HG03469 (cell line): ENCODE results near the gene RAPGEF2.

Experiments
- ATAC-seq: cut with Tn5 transposase; IDR thresholded peaks from one replicate; pipeline ENCODE4 v1.9.1; 2021; ENCODE audit warnings: mild to moderate bottlenecking, moderate library complexity, moderate number of reproducible peaks; ENCODE audit not compliant: unreplicated experiment

RAPGEF2 gene

DNA sequence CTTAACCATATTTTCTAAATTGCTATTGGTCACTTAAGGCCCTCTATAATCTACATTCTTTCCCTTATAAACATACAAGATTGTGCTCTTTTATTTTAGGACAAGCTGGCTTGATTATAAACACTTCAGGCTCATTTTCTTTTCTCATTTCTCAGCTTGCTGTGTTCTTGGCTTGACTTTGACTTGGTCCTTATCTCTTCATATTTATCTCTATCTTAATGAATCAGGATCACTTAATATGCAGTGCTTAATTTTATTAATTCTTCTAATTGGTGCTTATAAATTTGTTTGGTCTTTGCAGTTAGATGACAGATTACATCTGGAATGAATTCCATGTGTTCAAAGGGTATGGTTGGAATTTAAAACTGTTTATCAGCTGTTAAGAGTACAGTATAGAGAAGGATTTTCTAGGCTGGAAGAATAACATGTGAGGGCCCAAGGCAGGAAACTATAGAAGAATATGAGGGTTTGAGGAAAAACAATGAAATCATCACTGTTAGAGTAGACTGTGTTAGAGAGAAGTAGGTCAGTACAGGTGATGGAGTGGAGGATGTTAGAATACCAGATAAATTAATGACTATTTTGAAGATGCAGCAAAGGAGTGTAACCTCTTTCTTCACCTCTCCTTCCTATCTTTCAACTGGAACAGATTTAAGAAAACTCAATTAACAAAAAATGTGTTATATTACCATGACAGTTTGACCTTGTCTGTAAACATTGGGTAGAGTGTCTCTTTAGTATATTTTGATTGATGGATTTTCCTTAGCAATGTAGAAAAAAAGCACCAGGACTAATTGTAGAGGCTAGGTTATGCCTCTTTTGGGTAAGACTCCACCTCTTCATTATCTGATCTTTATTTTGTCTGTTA, 169.6 kb downstream of the RAPGEF2 start:
- ATAC-seq, result no peak

DNA sequence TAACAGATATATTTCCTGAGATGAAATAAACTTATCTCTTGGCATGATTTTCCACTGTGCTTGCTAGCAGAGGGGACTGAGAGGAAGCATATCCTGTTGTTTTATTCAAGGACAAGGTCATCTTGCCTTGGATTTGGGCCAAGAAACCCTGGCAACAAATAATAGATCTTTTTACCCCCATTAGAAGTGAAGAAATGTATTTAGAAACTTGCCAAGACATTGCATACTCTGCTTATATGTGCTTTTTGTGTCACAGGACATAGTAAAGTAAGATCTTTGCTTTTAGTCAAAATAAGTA, 170.2 kb downstream of the RAPGEF2 start:
- ATAC-seq, result no peak

GRCh38 chr4:159273841-159274240, 171.0 kb downstream of the RAPGEF2 start:
- no peak for ATAC-seq

DNA sequence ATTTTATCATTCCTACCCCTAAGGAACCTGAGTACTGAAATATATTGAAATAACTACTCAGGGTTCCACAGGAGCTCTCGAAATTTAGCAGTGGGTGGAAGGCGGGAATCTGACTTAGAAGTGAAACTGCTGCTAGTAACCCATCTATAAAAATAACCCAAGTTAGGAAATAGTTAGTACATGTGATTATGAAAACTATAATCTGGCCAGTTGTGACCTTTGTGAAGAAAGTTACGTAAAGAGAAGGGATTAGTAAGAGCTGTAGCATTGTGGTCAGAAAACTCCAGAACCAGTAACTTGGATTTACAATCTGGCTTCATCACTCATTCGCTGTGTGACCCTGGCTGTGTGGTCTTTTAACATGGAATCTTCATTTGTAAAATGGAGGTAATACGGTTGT, 175.5 kb downstream of the RAPGEF2 start:
- no peak for ATAC-seq

- ATAC-seq, result no peak
These were observed 176.2 kb downstream of the RAPGEF2 start for GRCh38 chr4:159279084-159279483.

GRCh38 chr4:159280442-159281172, 177.7 kb downstream of the RAPGEF2 start:
- ATAC-seq, result no peak

- ATAC-seq, result no peak
These were observed 178.9 kb downstream of the RAPGEF2 start for GRCh38 chr4:159281771-159282170.

GRCh38 chr4:159282329-159282728, 179.4 kb downstream of the RAPGEF2 start:
- no peak for ATAC-seq

DNA sequence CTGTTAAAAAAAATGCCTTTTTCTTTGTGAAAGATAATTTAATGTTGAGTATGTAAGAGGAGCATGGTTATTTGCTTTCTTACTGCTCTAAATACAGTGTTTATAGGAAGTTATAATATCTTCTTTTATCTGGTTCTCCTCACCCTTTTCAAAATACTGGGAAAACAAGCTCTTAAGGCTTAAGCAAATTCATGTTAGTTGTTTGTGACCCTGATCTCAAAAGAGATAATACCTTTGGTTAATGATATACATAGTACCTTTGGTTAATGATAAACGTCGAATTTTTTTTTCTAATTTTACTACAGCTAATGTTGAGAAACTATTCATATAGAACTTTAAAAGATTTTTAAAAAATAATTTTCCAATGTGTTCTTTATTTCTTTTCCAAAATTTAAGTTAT, 180.1 kb downstream of the RAPGEF2 start:
- no peak for ATAC-seq

- no peak for ATAC-seq
These were observed 180.8 kb downstream of the RAPGEF2 start for GRCh38 chr4:159283696-159284095.

GRCh38 chr4:159284113-159284512, 181.2 kb downstream of the RAPGEF2 start:
- no peak for ATAC-seq

DNA sequence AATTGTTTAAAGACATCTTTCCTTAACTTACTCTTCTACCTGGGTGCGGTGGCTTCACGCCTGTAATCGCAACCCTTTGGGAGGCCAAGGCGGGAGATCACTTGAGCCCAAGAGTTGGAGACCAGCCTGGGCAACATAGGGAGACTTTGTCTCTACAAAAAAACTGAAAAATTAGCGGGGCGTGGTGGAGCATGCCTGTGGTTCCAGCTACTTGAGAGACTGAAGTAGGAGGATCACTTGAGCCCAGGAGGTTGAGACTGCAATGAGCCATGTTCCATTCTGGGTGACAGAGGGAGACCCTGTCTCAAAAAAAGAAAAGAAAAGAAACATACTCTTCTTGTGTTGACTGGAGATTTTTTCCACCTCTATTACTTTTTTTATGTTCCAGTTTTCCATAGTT, 181.9 kb downstream of the RAPGEF2 start:
- no peak for ATAC-seq

- no peak for ATAC-seq
These were observed 184.9 kb downstream of the RAPGEF2 start for GRCh38 chr4:159287767-159288166.

GRCh38 chr4:159289682-159290081, 186.8 kb downstream of the RAPGEF2 start:
- ATAC-seq, result no peak

DNA sequence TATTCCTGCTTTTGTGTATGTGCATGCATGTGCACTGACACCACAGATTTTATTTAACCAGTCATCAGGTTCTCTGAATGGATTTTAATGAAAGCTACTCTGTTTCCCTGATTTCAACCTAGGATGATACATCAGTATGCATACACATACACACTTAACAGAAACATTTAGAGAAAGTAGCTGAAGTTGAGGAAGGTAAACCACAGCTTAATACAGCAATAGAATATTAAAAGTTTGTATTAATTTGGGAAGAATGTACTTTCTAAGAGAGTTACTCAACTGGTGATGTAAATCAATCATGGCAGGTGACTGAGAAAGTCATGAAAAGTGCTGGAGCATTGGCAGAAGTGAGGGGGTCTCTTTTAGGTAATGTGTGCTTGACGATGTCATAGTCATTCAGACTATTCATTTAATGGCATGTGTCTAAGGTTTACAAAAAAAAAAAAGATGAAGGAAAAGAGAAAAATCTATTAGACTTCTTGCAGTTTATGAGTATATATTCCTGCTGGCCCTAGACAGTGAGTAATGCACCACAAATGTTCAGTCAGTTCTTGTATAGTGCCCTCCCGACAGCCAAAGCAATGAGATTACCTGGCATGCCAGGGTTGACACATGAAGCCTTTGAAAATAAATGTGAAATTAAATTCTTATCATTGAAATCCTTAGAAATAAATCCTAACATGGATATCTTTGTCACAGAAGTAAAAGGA, 187.6 kb downstream of the RAPGEF2 start:
- ATAC-seq, result no peak

- ATAC-seq, result no peak
These were observed 188.3 kb downstream of the RAPGEF2 start for GRCh38 chr4:159291176-159291575.

DNA sequence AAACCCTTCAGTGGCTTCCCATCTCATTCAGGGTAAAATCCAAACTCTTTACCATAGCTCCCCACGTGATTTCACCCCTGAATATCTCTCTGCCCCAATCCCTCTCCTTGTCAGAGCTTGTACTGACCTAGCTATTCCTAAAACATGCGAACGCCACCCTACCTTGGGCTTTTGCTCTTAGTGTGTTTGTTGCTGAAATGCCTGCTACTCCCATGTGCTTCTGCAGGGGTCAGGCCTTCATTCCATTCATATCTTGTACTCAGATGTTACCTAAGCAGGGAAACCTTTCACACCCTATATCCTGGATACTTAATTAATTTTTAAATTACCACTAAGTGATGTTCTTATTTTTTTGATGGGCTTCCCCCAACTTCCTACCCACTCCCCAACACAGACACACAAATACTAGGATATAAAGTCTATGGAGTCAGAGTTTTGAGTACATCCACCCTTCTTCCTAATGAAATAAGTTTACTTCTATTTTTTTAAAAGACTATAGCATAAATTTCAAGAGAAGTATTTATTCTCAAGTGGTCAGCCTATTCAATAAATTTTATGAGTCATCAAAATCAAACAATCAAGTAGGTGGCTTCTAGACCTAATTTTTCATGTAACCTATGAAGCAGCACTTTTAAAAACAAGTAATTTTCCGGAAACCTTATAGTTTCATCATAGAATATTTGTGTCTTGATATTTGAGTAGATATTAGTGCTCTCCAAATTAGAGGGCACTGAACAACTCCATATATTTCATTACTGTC, 189.4 kb downstream of the RAPGEF2 start:
- no peak for ATAC-seq

GRCh38 chr4:159293811-159294515, 191.1 kb downstream of the RAPGEF2 start:
- no peak for ATAC-seq

GRCh38 chr4:159296061-159296460, 193.2 kb downstream of the RAPGEF2 start:
- no peak for ATAC-seq

DNA sequence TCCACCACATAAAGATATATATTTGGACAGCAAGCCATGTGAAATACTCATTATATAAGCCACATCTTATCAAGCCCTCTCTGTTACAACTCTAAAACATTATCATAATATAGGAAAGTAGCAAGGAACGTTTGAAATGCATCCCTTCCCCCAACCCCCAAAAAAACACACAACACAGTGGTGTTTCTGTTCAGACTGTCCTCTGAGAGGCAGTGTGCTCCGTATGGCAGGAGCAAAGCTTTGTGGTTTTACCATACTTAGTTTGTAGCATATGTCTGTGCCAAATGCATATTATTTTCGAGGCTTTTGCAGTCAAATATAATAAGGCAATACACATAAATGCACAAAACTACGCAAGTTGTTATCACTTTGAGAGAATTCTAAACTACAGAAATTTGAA, 194.2 kb downstream of the RAPGEF2 start:
- no peak for ATAC-seq
